GM21529 (cell line): ENCODE measurements around the gene OSMR.

ENCODE experiments used
- ATAC-seq: cut with Tn5 transposase; IDR thresholded peaks from one replicate; pipeline ENCODE4 v1.9.1; 2021; ENCODE audit not compliant: unreplicated experiment

Gene OSMR

GRCh38 chr5:38845526-38846378 lies at the start of gene OSMR:
OSMR (plus strand) TSS chr5:38846012; CDS start chr5:38869045, 23,033 bp downstream.
- ATAC-seq = no peak

- no peak for ATAC-seq
Measured at GRCh38 chr5:38796742-38797108, 49.1 kb upstream of the OSMR start.

- no peak for ATAC-seq
Measured at GRCh38 chr5:38797838-38798237, 48.0 kb upstream of the OSMR start.

DNA sequence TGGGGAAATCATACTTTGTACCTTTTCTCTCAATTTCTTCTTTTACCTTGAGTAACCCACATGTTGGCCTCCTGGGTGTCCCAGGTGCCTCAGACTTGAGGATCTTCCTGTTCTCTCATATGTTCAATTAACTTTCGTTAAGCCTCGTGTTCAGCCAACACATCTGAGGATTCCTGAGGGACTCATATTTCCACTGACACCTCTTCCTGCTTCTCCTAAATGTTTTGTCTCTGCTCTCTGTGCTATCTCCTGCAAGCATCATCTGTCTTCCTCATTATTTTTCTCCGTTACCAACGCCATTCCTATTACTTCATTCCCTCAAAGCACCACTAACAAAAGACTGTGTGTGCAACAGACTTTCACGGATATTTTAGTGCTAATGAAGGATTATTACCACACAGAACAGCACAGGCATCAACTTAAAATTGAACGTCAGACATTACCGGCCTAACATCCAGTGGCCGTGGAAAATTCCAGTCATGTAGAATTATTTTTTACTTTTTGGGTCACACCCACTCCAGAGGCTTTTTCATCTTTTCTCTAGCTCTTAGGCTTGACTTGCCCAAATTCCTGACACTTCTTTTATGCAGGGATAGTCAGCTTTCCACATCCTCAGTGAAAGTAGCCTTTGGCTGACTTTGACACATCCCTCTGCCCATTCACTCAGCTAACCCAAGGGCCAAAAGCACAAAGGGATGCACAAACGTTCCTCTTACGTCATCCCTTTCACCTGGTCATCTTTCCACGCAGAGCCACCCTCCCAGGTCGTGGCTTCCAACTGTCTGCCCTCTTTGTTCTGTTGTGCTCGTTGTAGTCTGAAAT lies 46.0 kb upstream of the OSMR start:
- no peak for ATAC-seq

DNA sequence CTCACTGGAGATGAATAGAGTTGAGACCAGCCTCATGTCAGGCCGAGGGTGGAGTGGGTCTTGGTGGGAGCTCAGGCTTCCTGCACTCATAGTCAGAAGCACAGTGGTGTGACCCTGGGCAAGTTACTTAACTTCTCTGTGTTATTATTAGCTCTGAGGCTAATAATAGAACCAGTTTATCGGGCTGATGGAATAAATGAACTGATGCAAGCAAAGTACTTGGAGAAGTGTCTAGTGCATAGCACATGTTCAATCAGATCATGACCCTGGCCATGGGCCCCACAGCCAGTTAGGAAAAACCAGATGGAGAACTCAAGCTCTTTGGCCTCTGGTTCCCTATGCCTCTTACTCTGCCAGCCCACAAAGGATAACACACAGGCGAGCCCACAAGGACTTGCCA lies 45.3 kb upstream of the OSMR start:
- no peak for ATAC-seq

DNA sequence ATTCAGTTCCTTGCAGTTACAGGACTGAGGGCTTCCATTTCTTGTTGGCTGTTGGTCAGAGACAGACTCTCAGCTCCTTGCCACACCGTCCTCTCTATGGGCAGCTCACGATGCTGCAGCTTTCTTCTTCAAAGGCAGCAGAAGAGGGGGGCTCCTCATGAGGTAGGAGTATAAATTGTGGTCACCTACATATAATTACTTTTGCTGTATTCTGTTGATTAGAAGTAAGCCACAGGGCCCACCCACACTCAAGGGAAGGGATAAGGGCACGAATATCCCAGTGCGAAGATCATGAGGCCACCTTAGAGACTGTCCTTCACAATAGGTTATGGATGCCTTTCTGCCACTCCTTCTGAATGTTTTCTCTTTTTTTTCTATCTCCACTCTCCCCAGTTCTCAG lies 43.7 kb upstream of the OSMR start:
- no peak for ATAC-seq

GRCh38 chr5:38803246-38803645 lies 42.6 kb upstream of the OSMR start:
- no peak for ATAC-seq

DNA sequence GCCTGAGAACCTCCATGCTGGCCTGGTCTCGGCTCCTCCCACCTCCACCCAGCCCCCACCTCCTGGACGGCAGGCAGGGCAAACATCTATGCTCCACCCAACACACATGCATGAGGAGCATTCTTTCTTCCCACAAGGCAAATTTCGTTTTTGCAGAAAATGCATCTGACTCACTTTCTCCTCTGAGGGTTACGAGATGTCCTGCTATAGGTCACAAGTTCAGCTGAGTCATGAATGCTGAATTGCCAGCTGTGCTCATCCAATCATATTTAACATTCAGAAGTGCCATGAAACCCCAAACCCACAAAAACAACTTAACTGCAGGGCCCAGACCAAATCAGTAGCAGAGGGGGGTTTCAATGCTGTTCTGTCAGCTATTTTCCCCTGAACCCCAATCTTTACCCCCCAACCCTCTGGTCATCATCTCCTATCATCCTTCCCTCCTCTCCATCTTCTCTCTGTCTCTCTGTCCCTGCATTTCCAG lies 39.0 kb upstream of the OSMR start:
- ATAC-seq = no peak

DNA sequence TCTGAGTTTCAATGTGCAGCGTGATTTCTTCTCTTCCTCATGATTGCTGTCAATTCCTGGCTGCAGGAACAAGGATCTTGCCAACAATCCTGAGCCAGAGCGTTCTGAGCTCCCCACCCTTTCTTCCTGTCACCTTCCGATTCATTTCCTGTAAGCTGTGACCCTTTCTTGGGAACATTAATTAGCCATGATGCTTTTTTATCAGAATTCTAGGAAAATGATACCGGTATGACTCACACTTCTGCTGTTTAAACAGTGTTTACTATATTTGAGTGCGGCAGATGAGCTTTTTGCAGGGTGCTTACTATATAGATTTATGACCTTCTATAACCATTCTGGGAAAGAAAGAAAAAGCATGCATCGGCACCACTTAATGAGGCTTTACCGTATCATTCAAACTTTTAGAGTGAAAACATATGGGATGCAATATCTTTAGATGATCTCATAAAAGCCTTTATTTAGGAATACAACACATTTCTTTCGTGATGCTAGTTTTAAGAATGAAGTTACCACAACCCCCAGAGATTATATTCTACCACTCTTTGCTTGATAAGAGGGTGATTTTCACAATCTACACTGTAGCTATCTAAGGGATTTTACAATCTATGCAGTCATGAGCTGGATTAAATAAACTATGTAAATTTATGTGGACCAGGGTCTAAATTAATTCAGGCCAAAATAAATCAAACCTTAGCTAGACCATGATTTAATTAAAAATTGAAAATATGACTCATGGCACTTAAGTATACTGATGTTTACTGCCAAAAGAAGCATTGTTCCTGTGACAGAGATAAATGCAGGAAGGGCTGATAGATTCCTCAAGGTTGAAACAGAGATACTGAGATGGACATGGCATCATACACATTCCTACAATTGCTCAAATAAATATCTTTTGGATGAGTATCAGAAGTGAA lies 38.0 kb upstream of the OSMR start:
- ATAC-seq = no peak

DNA sequence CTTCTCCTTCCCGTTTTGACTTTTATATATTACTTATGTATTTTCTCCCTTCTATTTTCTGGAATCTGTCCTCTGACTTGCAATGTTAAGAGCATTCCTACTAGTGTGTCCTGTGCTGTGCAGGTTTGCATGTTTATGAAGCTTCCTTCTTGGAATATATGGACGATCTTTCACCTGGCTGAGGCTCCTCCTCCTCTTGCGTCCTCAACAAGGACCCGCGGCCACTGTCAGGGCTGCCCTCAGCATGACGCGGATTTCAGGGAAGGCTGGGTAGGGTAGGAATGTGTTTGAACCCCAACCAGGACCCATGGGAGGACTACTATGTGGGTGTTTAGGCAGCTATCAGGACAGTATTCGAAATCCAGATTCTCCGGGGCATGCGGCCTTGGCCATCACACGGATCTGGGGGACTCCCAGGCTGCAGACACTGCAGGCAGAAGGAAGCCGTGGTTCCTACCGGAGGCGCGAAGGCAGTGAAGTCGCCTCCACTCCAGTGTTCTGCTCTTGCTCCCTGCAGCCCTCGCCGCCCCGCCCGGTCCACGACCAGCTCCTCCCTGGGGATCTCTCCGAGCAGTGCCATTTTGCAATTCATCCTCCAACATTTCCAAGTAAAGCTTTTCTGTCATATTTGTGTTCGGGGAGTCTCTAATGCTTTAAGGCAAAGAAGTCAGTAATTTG lies 37.0 kb upstream of the OSMR start:
- ATAC-seq = no peak

- ATAC-seq = peak; percentile 66
Measured at GRCh38 chr5:38809388-38810359, 36.1 kb upstream of the OSMR start.

GRCh38 chr5:38814879-38815278 lies 30.9 kb upstream of the OSMR start:
- ATAC-seq = no peak

- ATAC-seq = no peak
Measured at GRCh38 chr5:38816083-38817030, 29.5 kb upstream of the OSMR start.

DNA sequence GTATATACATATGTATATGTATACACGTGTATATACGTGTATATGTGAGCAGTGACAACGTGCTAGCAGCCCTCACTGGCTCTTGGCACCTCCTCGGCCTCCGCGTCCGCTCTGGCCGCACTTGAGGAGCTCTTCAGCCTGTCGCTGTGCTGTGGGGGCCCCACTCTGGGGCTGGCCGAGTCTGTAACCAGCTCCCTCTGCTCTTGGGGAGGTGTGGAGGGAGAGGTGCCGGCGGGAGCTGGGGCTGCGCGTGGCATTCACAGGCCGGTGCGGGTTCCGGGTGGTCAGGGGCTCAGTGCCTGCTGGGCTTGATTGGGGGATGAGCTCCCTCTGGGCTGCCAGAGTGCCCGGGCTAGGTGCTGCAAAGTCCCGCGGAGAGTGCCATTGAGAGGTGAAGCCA lies 24.1 kb upstream of the OSMR start:
- ATAC-seq = no peak

GRCh38 chr5:38823503-38823902 lies 22.3 kb upstream of the OSMR start:
- no peak for ATAC-seq

- no peak for ATAC-seq
Measured at GRCh38 chr5:38824821-38825220, 21.0 kb upstream of the OSMR start.

GRCh38 chr5:38825494-38825893 lies 20.3 kb upstream of the OSMR start:
- no peak for ATAC-seq

DNA sequence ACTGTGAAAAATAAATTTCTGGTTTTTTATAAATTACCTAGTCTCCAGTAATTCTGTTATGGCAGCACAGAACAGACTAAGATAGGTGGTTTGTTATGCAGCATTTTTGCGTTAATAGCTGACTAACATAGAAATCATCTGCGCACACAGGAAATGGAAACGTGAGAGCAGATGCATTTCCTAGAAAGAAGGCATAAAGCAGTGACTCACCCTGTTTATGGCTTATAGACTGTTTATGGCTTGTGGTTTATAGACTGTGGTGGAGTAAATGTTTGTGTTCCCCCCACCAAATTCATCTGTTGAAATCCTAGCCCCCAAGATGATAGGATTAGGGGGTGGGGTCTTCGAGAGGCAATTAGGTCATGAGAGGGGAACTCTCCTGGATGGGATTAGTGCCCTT lies 18.3 kb upstream of the OSMR start:
- ATAC-seq = no peak
